ENCODE data around the gene IRX2.

DNA sequence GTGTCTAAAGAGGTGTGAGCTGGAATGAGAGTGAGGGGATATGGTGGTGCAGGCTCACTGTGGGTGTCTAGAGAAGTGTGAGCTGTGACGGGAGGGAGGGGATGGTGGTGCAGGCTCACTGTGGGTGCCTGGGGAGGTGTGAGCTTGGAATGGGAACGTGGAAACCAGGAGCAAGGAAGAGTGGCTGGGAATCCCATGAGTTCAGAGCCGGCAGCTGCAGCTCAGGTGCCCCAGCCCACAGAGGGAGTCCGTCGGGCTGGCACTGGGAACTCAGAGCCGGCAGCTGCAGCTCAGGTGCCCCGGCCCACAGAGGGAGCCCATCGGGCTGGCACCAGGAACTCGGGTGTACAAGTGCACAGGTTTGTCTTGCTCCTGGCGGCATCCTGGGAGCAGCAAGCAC is 45.6 kb downstream of the IRX2 start:
- TF ChIP-seq, protein P1, sequence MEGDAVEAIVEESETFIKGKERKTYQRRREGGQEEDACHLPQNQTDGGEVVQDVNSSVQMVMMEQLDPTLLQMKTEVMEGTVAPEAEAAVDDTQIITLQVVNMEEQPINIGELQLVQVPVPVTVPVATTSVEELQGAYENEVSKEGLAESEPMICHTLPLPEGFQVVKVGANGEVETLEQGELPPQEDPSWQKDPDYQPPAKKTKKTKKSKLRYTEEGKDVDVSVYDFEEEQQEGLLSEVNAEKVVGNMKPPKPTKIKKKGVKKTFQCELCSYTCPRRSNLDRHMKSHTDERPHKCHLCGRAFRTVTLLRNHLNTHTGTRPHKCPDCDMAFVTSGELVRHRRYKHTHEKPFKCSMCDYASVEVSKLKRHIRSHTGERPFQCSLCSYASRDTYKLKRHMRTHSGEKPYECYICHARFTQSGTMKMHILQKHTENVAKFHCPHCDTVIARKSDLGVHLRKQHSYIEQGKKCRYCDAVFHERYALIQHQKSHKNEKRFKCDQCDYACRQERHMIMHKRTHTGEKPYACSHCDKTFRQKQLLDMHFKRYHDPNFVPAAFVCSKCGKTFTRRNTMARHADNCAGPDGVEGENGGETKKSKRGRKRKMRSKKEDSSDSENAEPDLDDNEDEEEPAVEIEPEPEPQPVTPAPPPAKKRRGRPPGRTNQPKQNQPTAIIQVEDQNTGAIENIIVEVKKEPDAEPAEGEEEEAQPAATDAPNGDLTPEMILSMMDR (IDR thresholded peaks at IDR 0.05), result no peak
- TF ChIP-seq POLR2AphosphoS5 (IDR thresholded peaks at IDR 0.05), result no peak
- TF ChIP-seq POLR2A (IDR thresholded peaks at IDR 0.05), result no peak
- no peak for TF ChIP-seq EP300 (IDR thresholded peaks at IDR 0.05; ENCODE audit: low read depth)

Measured in transverse colon (tissue), 4 donors.